Endothelial cell (in vitro differentiated cells): ENCODE data around the gene FTO. TPM values are rescaled to one million over a fixed set of nuclear protein-coding genes. Genes with fewer than 3 reads are reported as not detected.

Experiments
- DNase-seq: peaks from one replicate; pipeline ENCODE4 v3.0.0; 2021; ENCODE audit warnings: low spot score
- H3K27ac Mint-ChIP-seq: one replicate; pipeline ENCODE4 v1.8.0; 2021; ENCODE audit warnings: mixed read lengths, inconsistent platforms; ENCODE audit not compliant: unreplicated experiment
- H3K27me3 Mint-ChIP-seq: one replicate; pipeline ENCODE4 v1.8.0; 2021; ENCODE audit warnings: mild to moderate bottlenecking, moderate library complexity, mixed read lengths, inconsistent platforms; ENCODE audit not compliant: unreplicated experiment
- H3K36me3 Mint-ChIP-seq: one replicate; pipeline ENCODE4 v1.8.0; 2021; ENCODE audit warnings: mild to moderate bottlenecking, low read depth, mixed read lengths, inconsistent platforms; ENCODE audit not compliant: unreplicated experiment
- H3K4me1 Mint-ChIP-seq: one replicate; pipeline ENCODE4 v1.8.0; 2021; ENCODE audit warnings: mild to moderate bottlenecking, mixed read lengths, inconsistent platforms; ENCODE audit not compliant: unreplicated experiment
- H3K4me3 Mint-ChIP-seq: one replicate; pipeline ENCODE4 v1.8.0; 2021; ENCODE audit warnings: mild to moderate bottlenecking, mixed read lengths, inconsistent platforms; ENCODE audit not compliant: unreplicated experiment
- H3K9me3 Mint-ChIP-seq: one replicate; pipeline ENCODE4 v1.8.0; 2021; ENCODE audit warnings: mixed read lengths, inconsistent platforms; ENCODE audit not compliant: unreplicated experiment
- total RNA-seq: library from RNA; stranded (reverse); fragmentation: NEBNext Ultra II Directional; extraction: Animal tissue kit (Norgen Biotek cat#: 25700); gene quantifications from one replicate; pipeline ENCODE4 v1.2.1, GENCODE V29; 2021; ENCODE audit not compliant: unreplicated experiment
- TF ChIP-seq, protein P1 (sequence below): fragments of 200-600 bp; sonication (generic); IDR thresholded peaks from one replicate; pipeline ENCODE4 v1.5.0; 2021; ENCODE audit warnings: antibody characterized with exemption; ENCODE audit not compliant: unreplicated experiment

Gene FTO
- total RNA-seq, 1 donor from 2014 or later = 83.8 TPM

GRCh38 chr16:54199487-54200160 lies 495.7 kb downstream of the FTO start:
- Mint-ChIP-seq H3K27ac (no peak overlapping the region), H3K4me3 (no peak overlapping the region), H3K4me1 (peaks cover 2% of the 10 kb centered on the region), H3K36me3 (no peaks in the 10 kb centered on the region), H3K9me3 (no peaks in the 10 kb centered on the region), H3K27me3 (peaks cover 5% of the 10 kb centered on the region)
- DNase-seq = no peak
- TF ChIP-seq, protein P1, sequence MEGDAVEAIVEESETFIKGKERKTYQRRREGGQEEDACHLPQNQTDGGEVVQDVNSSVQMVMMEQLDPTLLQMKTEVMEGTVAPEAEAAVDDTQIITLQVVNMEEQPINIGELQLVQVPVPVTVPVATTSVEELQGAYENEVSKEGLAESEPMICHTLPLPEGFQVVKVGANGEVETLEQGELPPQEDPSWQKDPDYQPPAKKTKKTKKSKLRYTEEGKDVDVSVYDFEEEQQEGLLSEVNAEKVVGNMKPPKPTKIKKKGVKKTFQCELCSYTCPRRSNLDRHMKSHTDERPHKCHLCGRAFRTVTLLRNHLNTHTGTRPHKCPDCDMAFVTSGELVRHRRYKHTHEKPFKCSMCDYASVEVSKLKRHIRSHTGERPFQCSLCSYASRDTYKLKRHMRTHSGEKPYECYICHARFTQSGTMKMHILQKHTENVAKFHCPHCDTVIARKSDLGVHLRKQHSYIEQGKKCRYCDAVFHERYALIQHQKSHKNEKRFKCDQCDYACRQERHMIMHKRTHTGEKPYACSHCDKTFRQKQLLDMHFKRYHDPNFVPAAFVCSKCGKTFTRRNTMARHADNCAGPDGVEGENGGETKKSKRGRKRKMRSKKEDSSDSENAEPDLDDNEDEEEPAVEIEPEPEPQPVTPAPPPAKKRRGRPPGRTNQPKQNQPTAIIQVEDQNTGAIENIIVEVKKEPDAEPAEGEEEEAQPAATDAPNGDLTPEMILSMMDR = no peak

DNA sequence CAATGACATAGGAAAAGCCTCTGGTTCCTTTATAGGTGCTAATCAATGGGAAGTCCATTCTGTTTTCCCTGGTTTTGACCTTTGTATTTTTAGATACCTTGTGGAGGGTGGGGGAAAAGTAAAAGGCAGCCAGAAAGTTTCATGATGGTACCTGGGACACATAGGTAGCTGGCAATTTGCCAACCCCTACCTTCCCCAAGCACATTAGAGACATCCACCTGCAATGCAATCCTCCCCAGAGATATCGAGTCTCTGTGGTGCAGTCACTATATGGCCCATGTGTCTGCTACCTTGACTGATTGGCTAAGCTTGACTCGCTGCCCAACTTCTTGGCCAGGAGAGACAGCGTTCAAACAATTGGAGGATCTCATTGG lies 496.2 kb downstream of the FTO start:
- Mint-ChIP-seq H3K36me3 (no peaks in the 10 kb centered on the region), H3K4me3 (no peak overlapping the region)

DNA sequence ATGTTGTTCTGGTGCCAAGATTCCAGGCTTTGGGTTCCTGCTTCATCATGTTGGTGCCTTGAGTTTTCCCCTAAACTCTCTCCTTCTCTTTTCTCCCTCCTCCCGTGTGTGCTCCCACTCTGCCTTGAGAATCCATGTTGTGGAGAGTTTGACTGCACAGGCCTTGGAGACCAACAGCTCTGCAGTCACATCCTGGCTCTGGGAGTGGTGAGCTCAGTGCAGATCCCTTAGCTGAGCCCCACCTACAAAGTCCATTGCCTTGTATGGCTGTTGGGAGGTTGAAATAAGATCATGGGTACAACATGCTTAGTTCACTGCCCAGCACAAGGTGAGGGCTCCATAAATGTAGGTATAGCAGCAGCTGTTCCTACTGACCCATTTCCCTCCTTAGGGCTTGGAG lies 496.8 kb downstream of the FTO start:
- no peaks in the 10 kb centered on the region for H3K36me3 Mint-ChIP-seq
- no peaks in the 10 kb centered on the region for H3K4me1 Mint-ChIP-seq
- no peak overlapping the region for H3K4me3 Mint-ChIP-seq
- H3K27ac Mint-ChIP-seq = no peak overlapping the region
- peaks cover 4% of the 10 kb centered on the region for H3K27me3 Mint-ChIP-seq
- TF ChIP-seq, protein P1 = no peak
- no peaks in the 10 kb centered on the region for H3K9me3 Mint-ChIP-seq
- no peak for DNase-seq

More for the DNA sequence above, 496.2 kb downstream of the FTO start:
- no peaks in the 10 kb centered on the region for H3K9me3 Mint-ChIP-seq
- no peak overlapping the region for H3K27ac Mint-ChIP-seq
- no peak for DNase-seq
- H3K27me3 Mint-ChIP-seq = peaks cover 3% of the 10 kb centered on the region
- H3K4me1 Mint-ChIP-seq = no peaks in the 10 kb centered on the region
- TF ChIP-seq, protein P1 = no peak

DNA sequence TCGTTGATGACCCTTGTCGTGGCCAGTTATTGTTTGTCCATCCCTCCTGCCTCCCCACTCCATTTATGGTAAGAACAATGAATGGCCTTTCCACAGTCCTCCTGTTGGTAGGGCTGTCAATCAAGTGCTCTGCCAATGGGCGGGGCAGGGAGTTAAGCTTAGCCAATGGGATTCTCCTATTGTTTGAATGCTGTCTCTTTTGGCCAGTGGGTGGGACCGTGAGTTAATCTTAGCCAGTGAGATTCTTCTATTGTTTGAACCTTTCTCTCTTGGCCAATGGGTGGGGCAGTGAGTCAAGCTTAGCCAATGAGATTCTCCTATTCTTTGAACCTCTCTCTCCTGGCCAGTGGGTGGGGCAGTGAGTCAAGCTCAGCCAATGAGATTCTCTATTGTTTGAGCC lies 497.2 kb downstream of the FTO start:
- Mint-ChIP-seq H3K9me3 (no peaks in the 10 kb centered on the region), H3K36me3 (no peaks in the 10 kb centered on the region), H3K27ac (no peak overlapping the region), H3K4me1 (no peaks in the 10 kb centered on the region), H3K27me3 (peaks cover 4% of the 10 kb centered on the region), H3K4me3 (no peak overlapping the region)
- TF ChIP-seq, protein P1 = no peak
- DNase-seq = no peak

Other genes with a start within 250 kb of the FTO start
- gene AKTIP, start 200.9 kb upstream of the FTO start, total RNA-seq = 22.4 TPM
- 9.0 TPM for gene RPGRIP1L, start 297 bp upstream of the FTO start, total RNA-seq